GM04504 (cell line): ENCODE data around the gene SLC16A7.
"Not testable (repeated sequence)": the region's sequence is repeated elsewhere in the genome, so short reads cannot be mapped to it uniquely, and the experiment has no call there.

Experiments used
- DNase-seq: peaks from one replicate; pipeline ENCODE4 v3.0.0-alpha.2; 2012; ENCODE audit warnings: low read depth

Gene SLC16A7

GRCh38 chr12:59595883-59596540 is at the start of gene SLC16A7:
TSS of gene SLC16A7 (plus strand) at chr12:59596029. CDS start at chr12:59704802, 108,773 bp downstream.
- DNase-seq, result peak; percentile 84

DNA sequence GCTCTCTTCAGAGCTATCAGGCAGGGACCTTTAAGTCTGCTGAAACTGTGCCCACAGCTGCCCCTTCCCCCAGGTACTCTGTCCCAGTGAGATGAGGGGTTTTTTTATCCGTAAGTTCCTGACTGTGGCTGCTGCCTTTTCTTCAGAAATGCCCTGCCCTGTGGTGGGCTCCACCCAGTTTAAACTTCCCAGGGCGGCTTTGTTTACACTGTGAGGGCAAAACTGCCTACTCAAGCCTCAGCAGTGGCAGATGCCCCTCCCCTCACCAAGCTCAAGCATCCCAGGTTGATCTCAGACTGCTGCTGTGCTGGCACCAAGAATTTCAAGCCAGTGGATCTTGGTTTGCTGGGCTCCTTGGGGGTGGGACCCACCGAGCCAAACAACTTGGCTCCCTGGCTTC is 46.9 kb upstream of the SLC16A7 start:
- DNase-seq, result no peak

- DNase-seq, result no peak
Measured at GRCh38 chr12:59559696-59560095, 36.1 kb upstream of the SLC16A7 start.

- no peak for DNase-seq
Measured at GRCh38 chr12:59570145-59570544, 25.7 kb upstream of the SLC16A7 start.

GRCh38 chr12:59574406-59574805 is 21.4 kb upstream of the SLC16A7 start:
- no peak for DNase-seq

GRCh38 chr12:59575826-59576225 is 20.0 kb upstream of the SLC16A7 start:
- DNase-seq, result no peak

DNA sequence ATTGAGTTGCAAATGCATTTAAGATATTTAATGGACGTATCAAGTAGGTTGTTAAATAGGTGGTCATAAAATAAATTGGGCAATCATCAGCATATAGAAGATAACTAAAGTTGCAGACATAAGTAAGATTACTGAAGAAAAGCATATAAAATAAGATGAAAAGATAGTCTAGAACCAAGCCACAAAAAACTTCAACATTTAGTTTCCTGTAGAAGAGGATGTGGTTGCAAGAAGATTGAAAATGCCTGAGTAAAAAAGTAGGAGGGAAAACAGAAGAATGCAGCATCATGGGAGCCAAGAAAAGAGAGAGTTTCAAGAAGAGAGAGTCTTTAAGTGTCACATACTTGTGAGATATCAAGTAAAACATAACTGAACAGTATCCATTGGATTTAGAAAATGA is 17.6 kb upstream of the SLC16A7 start:
- DNase-seq, result no peak

GRCh38 chr12:59579631-59580030 is 16.2 kb upstream of the SLC16A7 start:
- DNase-seq, result no peak

- DNase-seq, result no peak
Measured at GRCh38 chr12:59580050-59580449, 15.8 kb upstream of the SLC16A7 start.

DNA sequence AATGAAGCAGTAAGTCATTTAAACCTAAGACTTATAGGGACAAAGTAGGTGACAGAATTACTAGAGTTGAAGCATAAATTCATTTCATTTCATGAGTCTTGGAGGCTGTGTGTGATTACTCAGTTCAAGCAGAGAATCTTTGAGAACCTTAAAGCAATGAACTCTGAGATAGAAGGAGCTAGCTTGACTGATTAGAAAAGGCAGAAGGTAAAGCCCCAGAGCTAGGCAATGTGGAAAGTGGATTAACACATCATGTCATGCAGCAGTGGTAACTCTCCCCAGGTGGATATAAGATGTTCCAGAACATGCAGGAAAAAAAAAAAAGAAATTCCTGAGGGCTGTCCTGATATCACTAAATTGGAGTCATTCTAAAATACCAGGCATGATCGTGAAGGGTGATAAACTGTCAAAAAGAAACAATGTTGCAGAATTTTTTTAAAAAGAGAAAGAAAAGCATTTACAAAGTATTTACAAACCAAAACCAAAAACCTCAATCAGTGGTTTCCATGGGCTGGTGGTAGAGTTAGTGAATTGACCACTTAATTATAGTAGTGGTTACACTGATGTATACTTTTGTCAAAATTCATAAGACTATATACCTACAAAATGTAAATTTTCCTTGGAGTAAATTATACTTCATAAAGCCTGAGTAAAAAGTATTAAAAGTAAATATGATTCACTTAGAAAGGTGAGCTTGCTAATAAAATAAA is 12.7 kb upstream of the SLC16A7 start:
- DNase-seq, result no peak

GRCh38 chr12:59587710-59588109 is 8.1 kb upstream of the SLC16A7 start:
- no peak for DNase-seq

DNA sequence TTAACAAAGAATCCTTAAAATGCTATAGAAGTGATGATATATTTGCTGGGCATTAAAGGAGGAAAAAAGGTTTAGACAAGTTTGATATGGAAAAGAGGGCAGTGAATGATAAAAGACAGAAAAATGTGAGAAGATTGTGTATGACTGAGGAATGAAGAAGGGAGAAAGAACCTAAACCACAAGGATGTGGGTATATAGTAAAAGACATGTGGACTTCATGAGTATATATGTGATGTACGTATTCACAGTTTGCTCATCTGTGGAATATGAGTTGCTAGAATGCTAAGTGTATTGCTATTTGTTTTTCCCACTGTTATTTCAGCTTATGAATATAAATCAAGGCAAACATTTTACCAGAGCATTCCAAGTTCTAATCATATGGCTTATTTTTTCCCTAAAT is 2.1 kb upstream of the SLC16A7 start:
- DNase-seq, result no peak

DNA sequence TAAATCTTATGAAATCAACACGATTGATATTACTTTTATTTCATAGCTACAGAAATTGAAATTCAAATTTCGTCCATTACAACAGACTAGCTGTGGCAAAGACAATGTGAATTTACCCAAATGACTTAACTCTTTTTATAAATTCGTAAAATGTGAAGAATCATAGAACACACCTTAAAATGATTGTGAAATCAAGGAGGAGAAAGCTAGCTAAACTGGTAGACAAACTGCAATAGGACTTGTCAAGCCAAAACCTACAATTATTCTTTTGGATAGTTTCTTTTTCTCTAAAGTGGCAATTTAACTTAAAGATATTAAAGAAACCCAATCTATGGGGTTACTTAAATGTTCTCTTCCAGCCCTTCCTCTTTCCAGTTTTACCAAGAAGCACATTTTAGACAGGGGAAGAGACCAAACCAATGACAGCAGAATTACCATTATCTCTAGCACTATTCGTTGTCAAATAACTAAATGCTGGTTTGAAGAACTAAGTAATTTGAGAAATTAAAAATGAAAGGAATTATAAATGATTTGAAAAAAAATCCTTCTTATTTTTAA is 807 bp upstream of the SLC16A7 start:
- DNase-seq, result no peak

DNA sequence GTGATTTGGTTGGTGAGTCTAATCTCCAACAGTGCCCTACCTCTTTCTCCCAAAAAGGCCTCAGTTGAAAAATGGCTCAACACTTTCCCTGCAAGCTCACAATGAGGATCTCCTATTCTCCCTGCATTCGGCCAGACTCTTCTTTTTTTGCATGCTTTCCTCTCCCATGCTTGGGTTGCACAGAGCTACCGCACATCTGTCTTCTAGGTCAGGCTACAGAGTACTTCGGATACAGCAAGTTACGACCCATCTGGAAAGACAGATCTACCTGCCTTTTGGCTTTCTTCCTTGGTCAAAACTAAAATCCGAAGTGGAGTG is 305 bp upstream of the SLC16A7 start:
- no peak for DNase-seq

DNA sequence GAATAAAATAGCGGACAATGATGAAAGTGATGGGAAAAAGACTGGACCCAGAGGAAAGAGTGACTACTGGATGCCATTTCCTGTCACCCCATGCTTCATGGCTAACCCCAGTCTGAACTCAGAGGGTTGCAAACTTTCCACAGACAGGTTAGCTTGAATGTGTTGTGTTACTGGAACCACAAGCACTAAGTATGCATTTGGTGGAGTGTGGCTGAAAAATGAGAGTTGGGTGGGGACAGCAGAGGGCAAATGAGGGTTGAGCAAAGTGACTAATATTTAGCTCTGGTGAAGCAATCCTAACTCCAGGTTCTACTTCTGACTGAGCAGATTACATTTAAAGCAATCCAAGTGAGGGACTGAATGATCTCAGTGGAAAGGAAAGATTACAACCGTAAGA is 1.6 kb downstream of the SLC16A7 start:
- DNase-seq, result peak; percentile 95

DNA sequence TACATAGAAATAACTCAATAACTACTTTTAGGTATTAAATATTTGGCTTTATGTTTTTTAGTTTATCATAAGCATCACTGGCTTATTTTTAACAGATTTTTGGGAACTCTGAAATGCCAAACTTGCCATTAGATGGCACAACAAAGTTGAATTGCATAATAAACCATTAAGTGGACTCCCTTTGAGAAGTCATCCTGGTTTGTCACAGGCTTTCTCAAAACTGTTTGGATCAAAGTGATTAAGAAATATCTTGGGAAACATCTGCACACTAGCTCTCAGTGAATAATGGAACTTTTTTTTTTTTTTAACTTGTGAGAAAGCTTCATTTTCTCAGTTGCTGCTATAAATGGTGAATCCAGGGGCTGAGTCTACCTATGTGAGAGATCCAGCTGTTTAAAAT is 4.3 kb downstream of the SLC16A7 start:
- DNase-seq, result peak; percentile 48

- no peak for DNase-seq
Measured at GRCh38 chr12:59603754-59604153, 7.9 kb downstream of the SLC16A7 start.

DNA sequence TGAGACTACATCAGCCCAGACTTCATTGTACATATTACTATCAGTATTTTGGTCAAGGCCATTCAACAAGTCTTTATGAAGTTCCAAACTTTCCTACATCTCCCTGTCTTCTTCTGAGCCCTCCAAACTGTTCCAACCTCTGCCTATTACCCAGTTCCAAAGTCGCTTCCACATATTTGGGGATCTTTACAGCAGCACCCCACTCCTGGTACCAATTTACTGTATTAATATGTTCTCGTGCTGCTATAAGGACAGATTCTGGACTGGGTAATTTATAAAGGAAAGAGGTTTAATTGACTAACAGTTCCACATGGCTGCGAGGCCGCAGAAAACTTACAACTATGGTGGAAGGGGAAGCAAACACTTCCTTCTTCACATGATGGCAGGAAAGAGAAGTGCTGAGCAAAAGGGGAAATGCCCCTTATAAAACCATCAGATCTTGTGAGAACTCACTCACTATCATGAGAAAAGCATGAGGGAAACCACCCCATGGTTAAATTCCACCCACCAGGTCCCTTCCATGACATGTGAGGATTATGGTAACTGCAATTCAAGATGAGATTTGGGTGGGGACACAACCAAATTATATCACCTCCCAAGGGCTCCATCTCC is 17.1 kb downstream of the SLC16A7 start:
- not testable (repeated sequence) for DNase-seq

DNA sequence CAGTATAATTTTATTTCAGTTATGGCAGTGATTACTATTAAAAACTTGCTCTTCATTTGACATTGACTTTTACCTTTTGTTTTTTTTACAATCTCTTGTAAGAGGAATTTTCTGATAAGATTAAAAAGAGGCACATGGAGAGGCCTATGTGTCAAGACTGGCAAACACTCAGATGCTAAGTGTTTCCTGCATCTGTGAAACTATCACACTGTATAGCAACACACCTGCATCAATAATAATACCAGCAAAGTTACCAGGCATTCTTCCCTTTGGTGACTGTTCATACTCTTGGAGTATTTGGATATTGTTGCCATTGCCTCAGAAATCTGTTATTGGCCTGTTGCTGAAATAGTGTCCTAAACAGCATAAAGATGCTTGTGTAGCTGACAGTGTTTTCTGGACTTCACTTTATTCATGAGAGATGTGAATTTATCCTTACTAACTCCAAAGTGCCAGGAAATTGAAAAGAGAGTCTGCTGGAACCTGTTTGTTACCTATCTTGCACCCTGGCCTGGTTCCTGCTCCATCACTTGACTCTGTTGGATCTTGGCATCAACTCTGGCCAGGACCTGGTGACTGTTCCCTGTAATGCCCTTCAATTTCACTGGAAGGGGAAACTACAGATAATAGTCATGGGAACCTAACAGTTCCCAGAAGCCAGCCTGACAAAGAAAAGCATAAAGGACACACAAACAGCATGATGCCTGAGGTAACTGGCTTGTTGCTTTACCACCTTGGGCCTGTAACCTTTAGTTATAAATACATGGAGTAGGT is 19.8 kb downstream of the SLC16A7 start:
- no peak for DNase-seq

DNA sequence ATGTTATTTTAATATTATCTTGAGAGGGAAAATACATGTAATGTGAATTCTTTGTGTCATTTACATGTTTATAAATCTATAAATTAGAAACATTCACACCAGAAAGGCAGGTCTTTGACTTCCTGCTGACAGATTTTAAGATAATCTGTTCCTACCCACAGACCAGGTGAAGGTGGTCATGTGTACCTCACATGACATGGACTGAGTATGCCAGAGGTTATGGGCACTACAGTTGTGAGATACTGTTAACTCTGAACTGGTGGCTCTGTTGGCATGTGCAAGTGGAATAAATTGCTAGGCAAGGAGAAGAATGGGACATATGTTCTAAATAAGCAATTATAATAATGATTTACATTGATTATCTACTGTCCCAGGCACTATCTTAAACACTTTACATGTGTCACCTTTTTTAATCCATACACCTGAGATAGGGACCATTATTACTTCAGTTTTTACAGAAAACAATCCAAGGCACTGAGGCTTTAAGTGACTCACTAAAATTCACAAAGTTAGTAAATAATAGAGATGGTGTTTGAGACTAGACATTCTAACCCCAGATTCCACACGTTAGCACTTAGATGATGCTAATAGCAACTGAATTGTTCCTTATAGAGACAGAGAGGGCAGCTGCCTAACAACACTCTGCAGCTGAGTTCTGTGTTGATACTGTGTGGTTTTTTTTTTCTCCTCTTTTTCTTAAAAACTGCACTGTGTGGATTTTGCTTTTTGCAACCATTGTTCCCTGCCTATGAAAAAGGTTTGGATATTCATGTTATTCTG is 23.8 kb downstream of the SLC16A7 start:
- DNase-seq, result no peak

DNA sequence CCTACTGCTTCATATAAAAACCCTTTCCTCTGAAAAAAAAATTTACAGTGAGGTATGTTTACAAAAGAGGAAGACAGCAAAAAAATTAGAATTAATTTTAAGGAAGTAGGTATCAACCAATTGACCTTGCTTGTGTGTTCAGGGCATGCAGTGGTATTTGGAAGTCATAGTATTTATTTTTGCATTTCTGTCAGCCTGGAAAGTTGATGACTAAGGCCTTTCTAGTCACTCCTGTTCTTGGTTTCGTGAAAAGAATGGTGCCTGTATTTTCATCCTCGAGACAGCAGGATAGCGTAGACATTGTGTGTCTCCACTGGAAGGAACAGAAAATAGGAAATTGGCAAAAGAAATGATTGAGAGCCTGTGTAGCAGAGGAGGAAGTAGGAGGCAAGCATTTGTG is 24.5 kb downstream of the SLC16A7 start:
- DNase-seq, result no peak
